HG03095 (cell line): ENCODE measurements around the gene FER1L5.
A peak's percentile ranks its signal among the peaks of the same experiment; 100 is the strongest.

Source experiments
- ATAC-seq: cut with Tn5 transposase; IDR thresholded peaks from one replicate; pipeline ENCODE4 v1.9.1; 2021; ENCODE audit warnings: moderate library complexity; ENCODE audit not compliant: unreplicated experiment

The FER1L5 gene

DNA sequence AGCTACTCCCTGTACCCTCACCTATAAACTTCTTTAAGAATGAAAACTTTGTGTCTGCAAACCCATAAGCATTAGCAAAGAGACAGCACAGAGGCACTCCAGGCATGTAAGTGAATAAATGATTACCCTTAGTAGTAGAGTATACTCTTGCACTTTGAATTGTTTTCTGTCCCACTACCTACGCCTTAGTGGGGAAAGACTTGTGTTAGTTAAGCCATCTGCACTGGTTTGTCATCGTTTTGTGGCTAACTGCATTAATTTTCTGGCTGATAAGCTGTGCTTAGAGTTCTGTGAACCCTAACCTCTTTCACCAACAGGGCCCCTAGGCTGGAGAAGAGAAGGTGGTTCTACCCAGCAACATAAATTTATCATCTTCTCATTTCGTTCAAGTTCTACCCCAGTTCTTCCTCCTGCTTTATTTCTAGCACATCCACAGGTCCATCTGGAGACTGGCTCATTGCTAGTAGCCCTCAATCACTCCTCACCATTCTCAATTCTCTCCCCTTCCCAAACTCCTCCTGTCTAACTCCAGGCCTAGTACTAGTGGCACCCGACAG lies 96.6 kb downstream of the FER1L5 start:
- ATAC-seq = no peak

DNA sequence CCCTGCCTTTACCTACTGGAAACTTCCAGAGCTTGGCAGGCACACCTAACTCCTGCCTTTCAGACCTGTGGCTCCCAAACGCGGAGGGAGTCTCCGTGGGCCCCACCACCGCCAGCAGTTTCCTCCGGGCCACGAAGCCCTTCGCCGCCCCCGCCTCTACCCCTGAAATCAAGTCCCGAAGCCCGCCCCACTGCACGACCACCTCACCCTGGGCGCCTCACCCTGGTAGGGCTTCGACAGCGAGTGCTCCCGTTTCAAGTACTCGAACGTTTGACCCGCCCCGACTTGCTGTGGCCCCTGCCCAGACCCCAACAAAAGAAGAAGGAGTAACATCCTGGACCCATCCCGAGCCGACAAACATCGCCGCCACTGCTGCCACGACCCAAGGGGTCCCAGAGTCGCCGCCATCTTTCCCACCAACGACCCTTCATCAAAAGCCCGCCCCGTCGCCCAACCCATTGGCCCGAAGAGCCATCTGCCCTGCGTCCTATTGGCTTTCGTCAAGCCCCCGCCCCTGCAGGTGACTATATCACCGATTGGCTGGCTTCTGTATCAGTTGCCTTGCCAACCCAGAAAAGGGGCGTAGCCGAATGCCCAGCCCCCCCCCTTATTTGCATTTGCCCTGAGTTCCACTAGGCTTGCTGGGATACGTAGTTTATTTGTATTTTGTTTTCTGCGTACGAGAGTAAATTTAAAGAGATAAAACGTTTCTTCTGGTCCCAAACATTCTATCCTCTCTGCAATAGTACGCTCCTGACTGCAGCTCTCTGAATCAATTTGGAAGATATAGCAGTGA lies 97.3 kb downstream of the FER1L5 start, which contains the start of gene LMAN2L:
LMAN2L (minus strand) TSS at position 432 of the 796 bp plus-strand sequence; CDS start at position 408, 24 bp downstream.
- peak; percentile 97 for ATAC-seq

DNA sequence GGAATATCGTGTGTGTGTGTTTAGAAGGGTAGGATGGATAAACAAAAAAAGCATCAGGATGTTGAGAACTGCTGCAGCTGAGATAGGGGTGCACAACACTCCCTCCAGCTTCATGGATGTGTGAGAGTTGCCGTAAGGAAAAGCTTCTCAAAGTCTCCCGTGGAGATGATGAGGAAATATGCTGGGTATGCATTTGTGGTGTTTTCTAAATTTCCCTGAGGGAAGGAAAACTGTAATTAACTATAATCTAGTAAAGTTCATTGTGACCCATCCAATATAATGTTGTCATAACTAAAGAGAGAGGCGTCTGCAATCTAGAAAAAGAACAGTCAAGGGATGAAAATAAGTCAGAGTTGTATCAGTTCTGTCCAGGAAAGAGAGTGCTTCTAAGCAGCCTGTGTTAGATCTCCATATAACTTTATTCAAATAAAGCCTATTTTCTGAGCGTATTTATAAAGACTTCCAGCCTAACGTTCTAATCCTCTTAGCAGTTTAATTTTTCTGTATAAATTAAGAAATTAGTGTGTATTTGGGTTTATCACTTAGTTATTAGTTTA lies 104.6 kb downstream of the FER1L5 start:
- no peak for ATAC-seq

DNA sequence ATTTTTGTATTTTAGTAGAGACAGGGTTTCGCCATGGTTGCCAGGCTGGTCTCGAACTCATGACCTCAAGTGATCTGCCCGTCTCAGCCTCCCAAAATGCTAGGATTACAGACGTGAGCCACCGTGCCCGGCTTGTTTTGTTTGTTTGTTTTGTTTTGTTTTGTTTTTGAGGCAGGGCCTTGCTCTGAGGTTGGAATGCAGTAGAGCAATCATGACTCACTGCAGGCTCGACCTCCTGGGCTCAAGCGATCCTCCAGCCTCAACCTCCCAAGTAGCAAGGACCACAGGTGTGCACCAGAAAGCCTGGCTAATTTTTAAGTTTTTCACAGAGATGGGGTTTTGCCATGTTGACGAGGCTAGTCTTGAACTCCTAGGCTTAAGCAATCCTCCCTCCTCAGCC lies 109.2 kb downstream of the FER1L5 start:
- ATAC-seq = no peak

DNA sequence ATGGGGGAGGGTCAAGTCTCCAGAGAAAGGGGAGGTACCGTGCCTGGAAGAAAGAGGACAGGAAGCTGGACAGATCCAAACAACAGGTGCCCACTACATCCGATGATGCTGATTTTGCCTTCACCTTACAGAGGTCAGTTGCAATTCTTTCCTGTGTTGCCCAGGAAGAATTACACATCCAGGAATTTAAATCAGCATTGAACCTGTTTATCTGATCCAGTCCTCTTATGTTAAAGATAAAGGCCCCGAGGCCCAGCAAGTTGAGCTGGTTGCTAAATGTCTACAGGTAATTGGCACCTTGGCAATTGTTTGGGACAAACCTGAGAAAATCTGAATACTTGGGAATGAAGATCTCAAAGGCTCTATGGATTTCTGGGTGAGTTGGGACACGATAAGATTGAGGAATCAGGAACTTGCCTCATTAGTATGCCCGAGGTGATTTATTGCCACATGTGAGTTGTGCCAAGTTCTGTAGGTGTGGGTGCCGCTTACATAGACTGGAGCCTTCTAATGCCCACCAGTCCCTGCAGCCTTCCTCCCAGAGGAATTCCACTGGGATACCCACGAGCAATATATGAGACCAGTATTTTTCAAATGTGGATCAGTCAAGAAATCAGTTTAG lies 111.2 kb downstream of the FER1L5 start:
- ATAC-seq = no peak

DNA sequence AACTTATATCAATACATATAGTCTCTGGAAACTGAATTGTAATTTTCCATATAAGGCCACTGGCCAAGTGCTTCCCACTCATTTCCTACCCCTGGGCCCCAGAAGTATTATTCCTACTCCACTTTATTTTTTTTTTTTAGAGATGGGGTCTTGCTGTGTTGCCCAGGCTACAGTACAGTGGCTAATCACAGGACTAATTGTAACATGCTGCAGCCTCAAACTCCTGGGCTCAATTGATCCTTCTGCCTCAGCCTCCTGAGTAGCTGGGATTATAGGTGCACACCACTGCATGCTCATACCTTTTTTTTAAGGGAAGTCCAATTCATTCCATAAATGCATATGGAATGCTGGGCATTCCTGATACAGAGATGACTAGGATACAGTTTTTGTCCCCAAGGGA lies 111.8 kb downstream of the FER1L5 start:
- ATAC-seq = no peak
